Right kidney (tissue), 9 donors: ENCODE measurements around the gene OR2D2.
A peak's percentile ranks its signal among the peaks of the same experiment; 100 is the strongest.
"Not testable (repeated sequence)": the region's sequence is repeated elsewhere in the genome, so short reads cannot be mapped to it uniquely, and the experiment has no call there.

Source experiments
- DNase-seq: peaks from one replicate; pipeline ENCODE4 v3.0.0-alpha.2; 2016
- long read RNA-seq, 8 donors: transcript quantifications; one replicate each; lab custom pipeline, GENCODE V29; 2026

OR2D2 gene, protein sequence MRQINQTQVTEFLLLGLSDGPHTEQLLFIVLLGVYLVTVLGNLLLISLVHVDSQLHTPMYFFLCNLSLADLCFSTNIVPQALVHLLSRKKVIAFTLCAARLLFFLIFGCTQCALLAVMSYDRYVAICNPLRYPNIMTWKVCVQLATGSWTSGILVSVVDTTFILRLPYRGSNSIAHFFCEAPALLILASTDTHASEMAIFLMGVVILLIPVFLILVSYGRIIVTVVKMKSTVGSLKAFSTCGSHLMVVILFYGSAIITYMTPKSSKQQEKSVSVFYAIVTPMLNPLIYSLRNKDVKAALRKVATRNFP
- long read RNA-seq, donor 1: 0 reads
- long read RNA-seq, donor 2: 0 reads
- long read RNA-seq, donor 3: 0 reads
- long read RNA-seq, donor 4: 0 reads
- long read RNA-seq, donor 5: 0 reads
- long read RNA-seq, donor 6: 0 reads
- long read RNA-seq, donor 7: 0 reads
- long read RNA-seq, donor 8: 0 reads

DNA sequence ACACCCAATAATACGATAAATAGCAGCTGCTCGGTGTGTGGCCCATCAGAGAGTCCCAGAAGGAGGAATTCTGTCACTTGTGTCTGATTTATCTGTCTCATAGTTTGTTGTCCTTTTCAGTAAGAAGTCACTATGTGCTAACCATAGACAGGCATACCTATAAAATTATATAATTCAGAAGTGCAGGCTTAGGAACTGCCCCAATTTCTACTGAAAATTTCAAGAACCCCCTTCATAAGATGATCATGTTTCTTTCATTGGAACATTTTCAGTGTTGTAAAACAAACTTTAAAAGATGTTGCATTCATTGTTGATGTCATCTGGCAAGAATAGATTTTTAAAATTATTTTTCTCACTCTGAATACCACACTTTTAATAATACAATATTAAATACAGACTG is at the start of gene OR2D2:
Gene OR2D2 (minus strand): TSS at position 101 of the 400 bp plus-strand sequence. CDS start 0 bp downstream, at position 101.
- no peak for DNase-seq

DNA sequence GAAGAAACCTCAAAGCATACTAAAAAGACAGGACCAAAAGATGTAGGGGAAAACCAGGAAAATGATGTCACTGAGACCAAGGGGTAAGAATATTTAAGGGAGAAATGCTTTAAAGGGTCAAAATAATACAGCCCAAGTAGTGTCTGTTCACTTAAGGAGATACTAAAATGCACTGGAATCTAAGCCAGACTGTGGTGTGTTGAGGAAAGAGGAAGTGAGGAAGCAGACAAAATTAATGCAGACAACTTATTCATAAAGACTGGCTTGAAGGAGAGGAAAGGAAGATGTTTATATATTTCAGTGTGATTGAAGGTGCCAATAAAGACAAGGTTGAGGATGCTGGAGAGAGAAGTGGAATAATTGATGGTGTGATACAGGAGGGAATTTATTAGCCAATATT is 49.7 kb upstream of the OR2D2 start:
- no peak for DNase-seq

GRCh38 chr11:6932145-6932544 is 39.8 kb upstream of the OR2D2 start:
- DNase-seq: no peak

DNA sequence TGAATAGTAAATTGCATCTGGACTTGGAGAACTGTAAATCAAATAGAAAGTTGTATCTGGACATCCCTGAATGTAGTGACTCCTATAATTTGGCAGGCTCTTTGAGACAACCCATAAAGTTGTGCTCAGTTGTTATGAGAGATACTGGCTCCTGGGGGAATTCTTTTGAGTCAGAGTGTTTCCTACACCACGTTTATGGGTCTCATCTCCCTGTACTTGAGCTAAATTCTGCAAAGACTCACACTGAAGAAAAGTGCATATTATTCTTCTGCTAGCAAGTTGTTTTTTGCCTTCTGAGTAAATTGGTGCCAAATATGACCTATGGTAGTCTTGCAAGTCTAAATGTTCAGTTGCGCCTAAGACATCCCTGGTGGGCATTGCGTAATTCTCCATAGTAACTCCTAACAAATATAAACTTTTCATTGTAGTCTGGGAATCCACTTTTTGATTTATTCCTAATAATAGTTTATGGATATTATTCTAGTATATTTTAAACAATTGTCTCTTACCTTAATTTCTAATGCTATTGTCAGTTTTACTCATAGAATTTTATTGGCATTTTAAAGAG is 38.9 kb upstream of the OR2D2 start:
- no peak for DNase-seq

DNA sequence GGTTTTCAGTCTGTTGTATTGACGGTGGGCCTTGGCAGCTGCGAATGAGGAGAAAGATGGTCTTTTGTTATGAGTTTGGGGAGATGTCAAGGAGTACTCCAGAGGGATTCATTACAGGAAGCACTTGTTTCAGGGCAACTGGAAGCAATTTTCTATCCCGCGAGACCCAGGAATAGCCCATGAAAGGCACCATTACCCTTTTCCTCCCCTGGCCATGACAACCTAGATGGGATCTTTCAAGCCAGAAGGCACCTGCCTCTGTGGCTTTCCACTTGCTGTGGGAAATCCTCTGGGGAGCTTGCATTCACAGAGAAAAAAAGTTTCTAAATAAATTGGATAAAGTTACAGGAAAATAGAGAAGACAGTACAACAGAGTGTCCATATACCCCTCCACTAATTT is 36.6 kb upstream of the OR2D2 start:
- DNase-seq: no peak

GRCh38 chr11:6927030-6927617 is 34.8 kb upstream of the OR2D2 start:
- no peak for DNase-seq

DNA sequence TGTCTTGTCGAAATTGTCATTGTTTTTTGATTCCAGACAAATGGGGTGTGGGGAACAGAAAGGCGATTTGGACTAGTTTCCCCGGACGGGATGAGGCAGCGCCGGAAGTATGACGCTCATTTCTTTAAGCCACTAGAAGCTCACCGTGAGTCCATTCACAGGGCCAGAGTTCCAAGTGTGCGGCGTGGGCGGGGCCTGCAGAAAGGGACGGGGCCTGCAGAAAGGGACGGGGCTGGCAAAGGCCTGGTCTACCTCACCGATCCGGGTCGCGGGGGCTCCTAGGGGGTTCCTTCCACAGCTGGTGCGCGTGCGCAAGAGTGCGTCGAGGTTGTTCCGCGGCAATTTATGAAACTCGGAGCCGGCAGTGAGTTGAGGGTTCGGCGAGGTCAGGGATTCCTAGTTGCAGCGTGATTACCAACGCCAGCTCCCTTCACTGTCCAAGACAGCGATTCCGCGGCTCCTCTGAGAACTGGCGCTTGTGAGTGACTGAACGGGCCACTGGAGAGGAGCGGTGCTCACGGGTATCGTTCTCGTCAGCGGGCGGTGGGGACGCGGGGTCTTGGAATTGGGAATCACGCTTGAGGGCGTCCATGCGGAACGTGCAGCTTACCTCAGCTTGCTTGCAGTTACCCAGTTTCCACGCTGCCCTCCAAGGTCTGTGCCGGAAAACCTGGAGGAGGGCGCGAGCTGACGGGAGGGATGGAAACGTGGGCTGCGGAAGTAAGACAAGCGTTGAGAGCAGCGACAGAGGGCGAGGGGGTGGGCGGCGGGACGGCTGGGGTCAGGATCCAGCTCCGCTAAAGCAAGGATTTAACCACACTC is 34.1 kb upstream of the OR2D2 start, which contains the start of gene ZNF215:
Gene ZNF215 (plus strand): TSS at position 219 of the 822 bp plus-strand sequence. CDS start 5,847 bp downstream, outside the sequence.
- peak; percentile 71 for DNase-seq

DNA sequence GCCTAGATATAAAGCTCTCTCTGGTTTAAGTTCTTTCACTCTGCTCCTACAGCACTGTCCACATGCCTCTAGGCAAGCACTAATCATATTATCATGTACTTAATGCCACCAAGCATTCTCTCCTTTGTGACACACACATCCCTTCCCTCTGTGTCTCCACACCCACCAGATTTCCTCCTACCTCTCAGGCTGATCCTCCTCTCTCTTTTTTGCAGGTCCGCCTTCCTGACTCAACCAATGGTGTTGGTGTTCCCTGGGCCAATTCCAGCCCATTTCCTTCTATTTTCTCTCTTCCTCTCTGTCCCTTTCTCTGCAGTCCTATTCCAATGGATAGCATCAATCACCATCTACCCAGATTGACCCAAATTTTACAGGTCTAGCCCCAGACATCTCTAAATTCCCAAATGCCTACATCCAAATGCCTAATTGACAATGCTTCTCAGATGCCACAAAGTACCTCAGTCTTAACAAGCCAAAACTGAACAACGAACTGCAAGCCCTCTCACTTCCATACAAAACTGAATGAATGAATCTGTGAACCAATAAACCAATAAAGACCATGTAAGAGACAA is 33.4 kb upstream of the OR2D2 start:
- DNase-seq: peak; percentile 9

- DNase-seq: no peak
Observed at GRCh38 chr11:6925007-6925577, 32.8 kb upstream of the OR2D2 start.

- no peak for DNase-seq
Observed at GRCh38 chr11:6920702-6921101, 28.4 kb upstream of the OR2D2 start, which contains the start of gene OR2D3. Gene OR2D3, plus strand, starts transcription at chr11:6921002. Its CDS starts 0 bp downstream, at chr11:6921002.

DNA sequence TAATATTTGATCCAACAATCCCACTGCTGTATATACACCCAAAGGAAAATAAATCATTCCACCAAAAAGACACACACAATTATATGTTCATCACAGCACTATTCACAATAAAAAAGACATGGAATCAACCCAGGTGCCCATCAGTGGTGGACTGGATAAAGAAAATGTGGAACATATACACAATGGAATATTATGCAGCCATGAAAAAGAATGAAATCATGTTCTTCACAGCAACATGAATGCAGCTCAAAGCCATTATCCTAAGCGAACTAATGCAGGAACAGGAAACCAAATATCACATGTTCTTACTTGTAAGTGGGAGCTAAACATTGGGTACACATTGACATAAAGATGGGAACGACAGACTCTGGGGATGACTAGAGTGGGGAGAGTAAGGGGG is 27.4 kb upstream of the OR2D2 start:
- no peak for DNase-seq

GRCh38 chr11:6911948-6912347 is 19.6 kb upstream of the OR2D2 start:
- no peak for DNase-seq

- no peak for DNase-seq
Observed at GRCh38 chr11:6911378-6911777, 19.1 kb upstream of the OR2D2 start.

DNA sequence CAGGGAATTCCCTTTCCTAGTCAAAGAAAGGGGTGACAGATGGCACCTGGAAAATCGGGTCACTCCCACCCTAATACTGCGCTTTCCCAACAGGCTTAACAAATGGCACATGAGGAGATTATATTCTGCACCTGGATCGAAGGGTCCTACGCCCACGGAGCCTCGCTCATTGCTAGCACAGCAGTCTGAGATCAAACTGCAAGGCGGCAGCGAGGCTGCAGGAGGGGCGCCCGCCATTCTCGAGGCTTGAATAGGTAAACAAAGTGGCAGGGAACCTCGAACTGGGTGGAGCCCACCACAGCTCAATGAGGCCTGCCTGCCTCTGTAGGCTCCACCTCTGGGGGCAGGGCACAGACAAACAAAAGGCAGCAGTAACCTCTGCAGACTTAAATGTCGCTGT is 12.5 kb upstream of the OR2D2 start:
- not testable (repeated sequence) for DNase-seq

- DNase-seq: no peak
Observed at GRCh38 chr11:6900327-6900999, 8.2 kb upstream of the OR2D2 start.

GRCh38 chr11:6898911-6899310 is 6.6 kb upstream of the OR2D2 start:
- no peak for DNase-seq

- no peak for DNase-seq
Observed at GRCh38 chr11:6895010-6895409, 2.7 kb upstream of the OR2D2 start.

GRCh38 chr11:6894097-6894496 is 1.8 kb upstream of the OR2D2 start:
- DNase-seq: no peak

DNA sequence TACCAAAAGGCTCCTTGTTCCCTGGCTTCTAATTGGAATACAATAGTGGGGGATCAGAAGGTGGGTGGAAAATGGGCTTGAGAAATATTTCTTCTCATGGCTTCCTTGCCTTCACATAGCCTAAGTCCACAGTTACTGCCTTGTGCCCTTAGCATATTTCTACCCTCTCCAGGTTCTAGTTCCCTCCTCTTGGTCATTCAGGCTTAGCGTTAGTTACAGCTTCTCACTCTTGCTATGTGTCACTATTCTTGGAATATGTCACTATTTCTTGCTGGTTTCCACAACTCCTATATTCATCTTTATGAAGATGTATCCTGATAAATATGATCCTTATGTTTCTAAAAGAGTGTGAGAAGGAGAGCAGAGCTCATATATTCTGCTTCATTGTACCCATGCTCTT is 2.5 kb downstream of the OR2D2 start:
- DNase-seq: no peak

DNA sequence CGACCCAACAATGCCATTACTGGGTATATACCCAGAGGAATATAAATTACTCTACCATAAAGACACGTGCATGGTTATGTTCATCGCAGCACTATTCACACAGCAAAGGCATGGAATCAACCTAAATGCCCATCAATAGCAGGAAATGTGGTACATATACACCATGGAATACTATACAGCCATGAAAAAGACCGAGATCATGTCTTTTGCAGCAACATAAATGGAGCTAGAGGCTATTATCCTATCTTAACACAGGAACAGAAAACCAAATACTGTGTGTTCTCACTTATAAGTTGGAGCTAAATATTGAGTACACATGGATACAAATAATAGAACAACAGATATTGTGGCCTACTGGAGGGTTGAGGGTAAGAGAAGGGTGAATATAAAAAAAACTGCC is 3.5 kb downstream of the OR2D2 start:
- no peak for DNase-seq

GRCh38 chr11:6887711-6888110 is 4.6 kb downstream of the OR2D2 start:
- not testable (repeated sequence) for DNase-seq
